ENCODE results near the gene EPHA4. TPM values are rescaled to one million over a fixed set of nuclear protein-coding genes. Genes with fewer than 3 reads are reported as not detected.

Gene EPHA4
- polyA plus RNA-seq (6.5 to 20.2 TPM (median 9.0 TPM) in 3 replicates), polyA minus RNA-seq (14.3 to 41.4 TPM (median 24.7 TPM) in 3 replicates)
- 15.0 TPM for polyA plus RNA-seq (2011; ENCODE audit: low read depth)
- 1.8 and 2.6 TPM in 2 replicates for polyA plus RNA-seq (2011; cell fraction: cytosol; rRNA removed)
- 21.6 and 25.2 TPM in 2 replicates for polyA plus RNA-seq (2011; cell fraction: nucleus; rRNA removed)
- polyA plus RNA-seq (2012; ENCODE audit: low replicate concordance): 3.9 and 7.1 TPM in 2 replicates
- polyA minus RNA-seq (2011; cell fraction: cytosol; rRNA and poly(A)+ RNA removed): 5.8 TPM
- polyA minus RNA-seq (2011; cell fraction: nucleus; rRNA and poly(A)+ RNA removed): 24.0 and 44.6 TPM in 2 replicates

- TF ChIP-seq CTCF (optimal IDR thresholded peaks at IDR 0.05 in 1 of 3, IDR thresholded peaks at IDR 0.05 in 1 of 3, conservative IDR thresholded peaks at IDR 0.05 in 1 of 3; ENCODE audit: extremely low read depth in 1 of 3, insufficient read depth in 2 of 3, low read length in 3 of 3): peak in 1 of 3 experiments; percentile 30
- TF ChIP-seq EZH2 (IDR thresholded peaks at IDR 0.05; ENCODE audit: low read length): no peak
- Histone ChIP-seq H3K36me3 (ENCODE audit: control insufficient read depth in 2 of 2, extremely low read depth in 1 of 2, insufficient read depth in 2 of 2, low read length in 2 of 2) (no peaks in the 10 kb centered on the region), H3K9me1 (ENCODE audit: control insufficient read depth, extremely low read depth, insufficient read depth, low read length) (no peaks in the 10 kb centered on the region), H3K27ac (ENCODE audit: control insufficient read depth, insufficient read depth, low read length) (peak within 1 kb of the TSS; percentile 40), H2AFZ (ENCODE audit: control insufficient read depth, low read length) (peak within 1 kb of the TSS; percentile 92), H4K20me1 (ENCODE audit: control insufficient read depth, extremely low read depth, insufficient read depth, low read length) (no peaks in the 10 kb centered on the region), H3K4me3 (ENCODE audit: control insufficient read depth in 2 of 3, extremely low read depth in 1 of 3, insufficient read depth in 2 of 3, low read depth in 1 of 3, low read length in 3 of 3) (peak within 1 kb of the TSS; percentile 87 to 89 (median 87)), H3K4me2 (ENCODE audit: control insufficient read depth, extremely low read depth, insufficient read depth, low read depth, low read length) (peak within 1 kb of the TSS; percentile 99), H3K79me2 (ENCODE audit: control insufficient read depth, insufficient read depth, low read length) (peaks cover 4% of the 10 kb centered on the region), H3K4me1 (ENCODE audit: control insufficient read depth, extremely low read depth, insufficient read depth, low read length) (peaks cover 10% of the 10 kb centered on the region), H3K9ac (ENCODE audit: control insufficient read depth, extremely low read depth, insufficient read depth, low read length) (peak within 1 kb of the TSS; percentile 74), H3K27me3 (ENCODE audit: control insufficient read depth, extremely low read depth, insufficient read depth, low read length) (peaks cover 10% of the 10 kb centered on the region), H3K9me3 (ENCODE audit: control insufficient read depth, low read depth, low read length) (no peaks in the 10 kb centered on the region)
- DNase-seq (ENCODE audit: low read depth, low spot score) (no peak), FAIRE-seq (no peak)
- dilution Hi-C loops (cut with MboI; ENCODE audit: extremely low pct_ligation_motif_present, low sequenced_read_pairs): no loop called here
Measured at GRCh38 chr2:221572219-221572820, at the start of gene EPHA4. TSS of gene EPHA4 (minus strand) at chr2:221572304. CDS start at chr2:221572248, 56 bp downstream.

- dilution Hi-C loops (cut with MboI; ENCODE audit: extremely low pct_ligation_motif_present, low sequenced_read_pairs): no loop called here
- Histone ChIP-seq H3K9me1 (ENCODE audit: control insufficient read depth, extremely low read depth, insufficient read depth, low read length) (no peaks in the 10 kb centered on the region), H4K20me1 (ENCODE audit: control insufficient read depth, extremely low read depth, insufficient read depth, low read length) (no peaks in the 10 kb centered on the region), H3K27ac (ENCODE audit: control insufficient read depth, insufficient read depth, low read length) (no peak overlapping the region), H3K4me3 (ENCODE audit: control insufficient read depth in 2 of 3, extremely low read depth in 1 of 3, insufficient read depth in 2 of 3, low read depth in 1 of 3, low read length in 3 of 3) (no peak overlapping the region), H3K36me3 (ENCODE audit: control insufficient read depth in 2 of 2, extremely low read depth in 1 of 2, insufficient read depth in 2 of 2, low read length in 2 of 2) (no peaks in the 10 kb centered on the region), H3K4me1 (ENCODE audit: control insufficient read depth, extremely low read depth, insufficient read depth, low read length) (no peaks in the 10 kb centered on the region), H2AFZ (ENCODE audit: control insufficient read depth, low read length) (no peak overlapping the region), H3K27me3 (ENCODE audit: control insufficient read depth, extremely low read depth, insufficient read depth, low read length) (no peaks in the 10 kb centered on the region), H3K79me2 (ENCODE audit: control insufficient read depth, insufficient read depth, low read length) (no peaks in the 10 kb centered on the region), H3K9ac (ENCODE audit: control insufficient read depth, extremely low read depth, insufficient read depth, low read length) (no peak overlapping the region), H3K9me3 (ENCODE audit: control insufficient read depth, low read depth, low read length) (no peaks in the 10 kb centered on the region), H3K4me2 (ENCODE audit: control insufficient read depth, extremely low read depth, insufficient read depth, low read depth, low read length) (no peak overlapping the region)
- DNase-seq (ENCODE audit: low read depth, low spot score) (no peak), FAIRE-seq (no peak)
- TF ChIP-seq CTCF (optimal IDR thresholded peaks at IDR 0.05 in 1 of 3, IDR thresholded peaks at IDR 0.05 in 1 of 3, conservative IDR thresholded peaks at IDR 0.05 in 1 of 3; ENCODE audit: extremely low read depth in 1 of 3, insufficient read depth in 2 of 3, low read length in 3 of 3) (no peak), EZH2 (IDR thresholded peaks at IDR 0.05; ENCODE audit: low read length) (no peak)
Measured at GRCh38 chr2:221618007-221618406, 45.9 kb upstream of the EPHA4 start.

Measured in keratinocyte (primary cell).